Fibroblast of lung (primary cell): ENCODE results near the gene ACER3.

Experiments used
- EZH2 ChIP-seq: IDR thresholded peaks from 2 replicates; pipeline ENCODE4 v1.5.1; 2012; ENCODE audit warnings: low read length, control low read depth, mild to moderate bottlenecking; ENCODE audit errors: missing control alignments
- TF ChIP-seq, protein P1 (sequence below), 2 donors: IDR thresholded peaks in 1 of 2; conservative IDR thresholded peaks in 1 of 2; 1 replicate in 1 of 2; 2 replicates in 1 of 2; pipeline ENCODE4 v1.5.1; 2011 to 2012; ENCODE audit warnings: low read length in 2 of 2, control low read depth in 1 of 2, inconsistent platforms in 1 of 2, low read depth in 1 of 2, mild to moderate bottlenecking in 1 of 2

DNA sequence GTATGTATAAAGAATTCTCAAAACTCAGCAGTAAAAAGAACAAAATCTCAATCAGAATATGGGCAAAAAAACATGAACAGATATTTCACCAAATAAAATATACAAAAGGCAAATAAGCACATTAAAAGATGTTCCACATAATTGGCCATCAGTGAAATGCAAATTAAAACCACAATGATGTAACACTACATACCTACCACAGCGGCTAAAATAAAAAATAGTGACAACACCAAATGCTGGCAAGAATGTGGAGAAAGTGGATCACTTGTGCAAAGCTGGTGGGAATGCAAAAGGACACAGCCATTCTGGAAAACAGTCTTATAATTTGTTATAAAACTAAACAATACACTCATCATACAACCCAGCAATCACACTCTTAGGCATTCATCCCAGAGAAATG, 38.3 kb upstream of the ACER3 start:
- no peak for TF ChIP-seq EZH2
- TF ChIP-seq, protein P1, sequence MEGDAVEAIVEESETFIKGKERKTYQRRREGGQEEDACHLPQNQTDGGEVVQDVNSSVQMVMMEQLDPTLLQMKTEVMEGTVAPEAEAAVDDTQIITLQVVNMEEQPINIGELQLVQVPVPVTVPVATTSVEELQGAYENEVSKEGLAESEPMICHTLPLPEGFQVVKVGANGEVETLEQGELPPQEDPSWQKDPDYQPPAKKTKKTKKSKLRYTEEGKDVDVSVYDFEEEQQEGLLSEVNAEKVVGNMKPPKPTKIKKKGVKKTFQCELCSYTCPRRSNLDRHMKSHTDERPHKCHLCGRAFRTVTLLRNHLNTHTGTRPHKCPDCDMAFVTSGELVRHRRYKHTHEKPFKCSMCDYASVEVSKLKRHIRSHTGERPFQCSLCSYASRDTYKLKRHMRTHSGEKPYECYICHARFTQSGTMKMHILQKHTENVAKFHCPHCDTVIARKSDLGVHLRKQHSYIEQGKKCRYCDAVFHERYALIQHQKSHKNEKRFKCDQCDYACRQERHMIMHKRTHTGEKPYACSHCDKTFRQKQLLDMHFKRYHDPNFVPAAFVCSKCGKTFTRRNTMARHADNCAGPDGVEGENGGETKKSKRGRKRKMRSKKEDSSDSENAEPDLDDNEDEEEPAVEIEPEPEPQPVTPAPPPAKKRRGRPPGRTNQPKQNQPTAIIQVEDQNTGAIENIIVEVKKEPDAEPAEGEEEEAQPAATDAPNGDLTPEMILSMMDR (conservative IDR thresholded peaks at IDR 0.05 in 1 of 2, IDR thresholded peaks at IDR 0.05 in 1 of 2; ENCODE audit: low read depth in 1 of 2, low read length in 2 of 2): no peak
